B cell (primary cell): ENCODE measurements around the gene KRCC1.

Experiments
- EZH2 ChIP-seq: IDR thresholded peaks from 2 replicates; pipeline ENCODE4 v1.6.1; 2012; ENCODE audit warnings: borderline replicate concordance, low read depth, mild to moderate bottlenecking, moderate library complexity, low read length; ENCODE audit not compliant: insufficient read depth, poor library complexity, severe bottlenecking
- TF ChIP-seq, protein P1 (sequence below): fragments of 200-600 bp; IDR thresholded peaks from one replicate; pipeline ENCODE4 v1.8.0; 2022; ENCODE audit warnings: antibody characterized with exemption, mild to moderate bottlenecking

GRCh38 chr2:88087073-88087472, 31.5 kb upstream of the KRCC1 start:
- TF ChIP-seq, protein P1, sequence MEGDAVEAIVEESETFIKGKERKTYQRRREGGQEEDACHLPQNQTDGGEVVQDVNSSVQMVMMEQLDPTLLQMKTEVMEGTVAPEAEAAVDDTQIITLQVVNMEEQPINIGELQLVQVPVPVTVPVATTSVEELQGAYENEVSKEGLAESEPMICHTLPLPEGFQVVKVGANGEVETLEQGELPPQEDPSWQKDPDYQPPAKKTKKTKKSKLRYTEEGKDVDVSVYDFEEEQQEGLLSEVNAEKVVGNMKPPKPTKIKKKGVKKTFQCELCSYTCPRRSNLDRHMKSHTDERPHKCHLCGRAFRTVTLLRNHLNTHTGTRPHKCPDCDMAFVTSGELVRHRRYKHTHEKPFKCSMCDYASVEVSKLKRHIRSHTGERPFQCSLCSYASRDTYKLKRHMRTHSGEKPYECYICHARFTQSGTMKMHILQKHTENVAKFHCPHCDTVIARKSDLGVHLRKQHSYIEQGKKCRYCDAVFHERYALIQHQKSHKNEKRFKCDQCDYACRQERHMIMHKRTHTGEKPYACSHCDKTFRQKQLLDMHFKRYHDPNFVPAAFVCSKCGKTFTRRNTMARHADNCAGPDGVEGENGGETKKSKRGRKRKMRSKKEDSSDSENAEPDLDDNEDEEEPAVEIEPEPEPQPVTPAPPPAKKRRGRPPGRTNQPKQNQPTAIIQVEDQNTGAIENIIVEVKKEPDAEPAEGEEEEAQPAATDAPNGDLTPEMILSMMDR: no peak
- TF ChIP-seq EZH2: no peak
